ENCODE measurements around the gene CLIP1.

GRCh38 chr12:122389677-122390076 lies 32.8 kb downstream of the CLIP1 start:
- TF ChIP-seq CTCF (conservative IDR thresholded peaks at IDR 0.05; ENCODE audit: low read length): no peak
- no peak for TF ChIP-seq EZH2phosphoT487 (IDR thresholded peaks at IDR 0.05; ENCODE audit: borderline replicate concordance, low read depth, low read length)
